GM12878 (cell line): Measurements from ENCODE around the gene NRP1. TPM values are rescaled to one million over a fixed set of nuclear protein-coding genes. Genes with fewer than 3 reads are reported as not detected.

Experiments used
- ATAC-seq: fragments of 200-7000 bp; cut with Tn5 transposase; 3 replicates; pipeline ENCODE4 v1.9.1; 2020; ENCODE audit warnings: mild to moderate bottlenecking, moderate library complexity
- BruUV-seq: library from RNA; stranded (reverse); fragments of 400-500 nt; replicated peaks from 2 replicates; lab custom pipeline; 2021; lab: Mats Ljungman, UMichigan
- CTCF ChIA-PET: fragments of 300-600 bp; sonication (Branson Sonifier 250); formaldehyde crosslinking; extraction: SDS; loops from one replicate; lab custom pipeline; 2021; ENCODE audit warnings: inconsistent platforms; lab: Yijun Ruan, JAX
- POLR2A ChIA-PET: fragments of 350-600 bp; formaldehyde crosslinking; extraction: SDS; loops from one replicate; lab custom pipeline; 2021; ENCODE audit warnings: inconsistent platforms; lab: Charles Lee
- RAD21 ChIA-PET: fragments of 300-600 bp; sonication (Branson Sonifier 250); formaldehyde crosslinking; loops from one replicate; lab custom pipeline; 2023; ENCODE audit warnings: antibody characterized with exemption; ENCODE audit not compliant: unreplicated experiment; lab: Charles Lee
- SMC1A ChIA-PET: fragments of 300-600 bp; sonication (Branson Sonifier 250); formaldehyde crosslinking; loops from one replicate; lab custom pipeline; 2023; ENCODE audit not compliant: unreplicated experiment, uncharacterized antibody; lab: Charles Lee
- DNase-seq: peaks from one replicate; pipeline ENCODE4 v3.0.0-alpha.2; 2011; ENCODE audit warnings: low read depth, low spot score
- FAIRE-seq: peaks from 3 replicates; lab custom pipeline; 2011; peaks lifted over from hg19 to GRCh38; lab: Jason Lieb, UNC
- H2AFZ ChIP-seq: 2 replicates; pipeline ENCODE4 v1.6.0; 2011; ENCODE audit warnings: low read depth, low read length, control low read depth; ENCODE audit not compliant: control insufficient read depth
- H3K27ac ChIP-seq: 2 replicates; pipeline ENCODE4 v1.5.1; 2011; ENCODE audit warnings: control low read depth; ENCODE audit not compliant: control insufficient read depth, insufficient read depth
- H3K27me3 ChIP-seq, 2 experiments: replicated peaks in 1 of 2; 2 replicates each; pipeline versions ENCODE4 v1.6.0 to v1.6.1; 2011; ENCODE audit warnings: low read length in 1 of 2; ENCODE audit not compliant: control insufficient read depth in 2 of 2, insufficient read depth in 2 of 2
- H3K36me3 ChIP-seq, 2 experiments: 2 replicates each; pipeline ENCODE4 v1.5.1; 2011; ENCODE audit warnings: low read length in 1 of 2; ENCODE audit not compliant: control insufficient read depth in 2 of 2, insufficient read depth in 2 of 2
- H3K4me1 ChIP-seq: 2 replicates; pipeline ENCODE4 v1.6.1; 2011; ENCODE audit warnings: mild to moderate bottlenecking, low read length, moderate library complexity, mixed read lengths; ENCODE audit not compliant: control insufficient read depth, insufficient read depth
- H3K4me2 ChIP-seq: 2 replicates; pipeline ENCODE4 v1.6.0; 2011; ENCODE audit warnings: control low read depth; ENCODE audit not compliant: control insufficient read depth, insufficient read depth
- H3K4me3 ChIP-seq: fragments of 200-600 bp; sonication (generic); 2 replicates; pipeline ENCODE4 v1.5.1; 2016
- H3K79me2 ChIP-seq: 2 replicates; pipeline ENCODE4 v1.6.0; 2011; ENCODE audit warnings: low read length; ENCODE audit not compliant: control insufficient read depth, insufficient read depth
- H3K9ac ChIP-seq: 2 replicates; pipeline ENCODE4 v1.8.0; 2011; ENCODE audit warnings: low read length, control low read depth, mixed read lengths; ENCODE audit not compliant: control insufficient read depth, insufficient read depth
- H3K9me3 ChIP-seq: replicated peaks from 3 replicates; pipeline ENCODE4 v1.5.1; 2011; ENCODE audit warnings: mild to moderate bottlenecking, low read length; ENCODE audit not compliant: control insufficient read depth, insufficient read depth
- H4K20me1 ChIP-seq: 2 replicates; pipeline ENCODE4 v1.6.0; 2011; ENCODE audit not compliant: control insufficient read depth, insufficient read depth
- BHLHE40 ChIP-seq, 2 experiments: fragments of 450-650 bp in 1 of 2; IDR thresholded peaks; 2 replicates each; pipeline ENCODE4 v1.6.1; 2011 to 2017; ENCODE audit warnings: low read depth in 2 of 2, borderline replicate concordance in 1 of 2, improper control_type of control experiment in 1 of 2, low read length in 1 of 2, mild to moderate bottlenecking in 1 of 2
- CBFB ChIP-seq: IDR thresholded peaks from 2 replicates; pipeline ENCODE4 v1.6.1; 2016; ENCODE audit warnings: antibody characterized with exemption, low read depth
- CHD4 ChIP-seq: fragments of 200-600 bp; sonication (generic); IDR thresholded peaks from 2 replicates; pipeline ENCODE4 v1.6.1; 2016; ENCODE audit warnings: mild to moderate bottlenecking
- FOXM1 ChIP-seq: IDR thresholded peaks from 2 replicates; pipeline ENCODE4 v1.6.1; 2012; ENCODE audit warnings: low read depth, mild to moderate bottlenecking, inconsistent platforms, low read length, moderate library complexity
- HDAC2 ChIP-seq: fragments of 200-600 bp; sonication (generic); IDR thresholded peaks from 2 replicates; pipeline ENCODE4 v1.6.1; 2017
- HDAC6 ChIP-seq: fragments of 200-600 bp; sonication (generic); IDR thresholded peaks from one replicate; pipeline ENCODE4 v1.8.0; 2017; ENCODE audit warnings: antibody characterized with exemption; ENCODE audit not compliant: unreplicated experiment
- KLF5 ChIP-seq: fragments of 450-650 bp; IDR thresholded peaks from 2 replicates; pipeline ENCODE4 v1.6.1; 2014; ENCODE audit warnings: mild to moderate bottlenecking; ENCODE audit not compliant: partially characterized antibody
- NFXL1 ChIP-seq: fragments of 450-650 bp; IDR thresholded peaks from 2 replicates; pipeline ENCODE4 v1.6.1; 2017; ENCODE audit warnings: antibody characterized with exemption, mild to moderate bottlenecking, borderline replicate concordance
- NFYA ChIP-seq: IDR thresholded peaks from 2 replicates; pipeline ENCODE4 v1.6.1; 2011; ENCODE audit warnings: low read depth, mild to moderate bottlenecking, low read length, improper control_type of control experiment, borderline replicate concordance
- POLR2A ChIP-seq: IDR thresholded peaks from 2 replicates; pipeline ENCODE4 v1.6.1; 2011; ENCODE audit warnings: low read depth, mild to moderate bottlenecking, low read length
- RBBP5 ChIP-seq: fragments of 200-600 bp; sonication (generic); conservative IDR thresholded peaks from 2 replicates; pipeline ENCODE4 v1.6.1; 2016
- SIX5 ChIP-seq: IDR thresholded peaks from 2 replicates; pipeline ENCODE4 v1.6.1; 2011; ENCODE audit warnings: mild to moderate bottlenecking, low read depth, low read length, moderate library complexity; ENCODE audit not compliant: severe bottlenecking
- SMAD1 ChIP-seq: fragments of 450-650 bp; IDR thresholded peaks from 2 replicates; pipeline ENCODE4 v1.6.1; 2018; ENCODE audit warnings: mild to moderate bottlenecking, low read depth; ENCODE audit not compliant: partially characterized antibody
- ZNF622 ChIP-seq: fragments of 450-650 bp; IDR thresholded peaks from 2 replicates; pipeline ENCODE4 v1.6.1; 2017; ENCODE audit warnings: mild to moderate bottlenecking, inconsistent platforms
- ZSCAN29 ChIP-seq: fragments of 450-650 bp; IDR thresholded peaks from 2 replicates; pipeline ENCODE4 v1.6.1; 2017; ENCODE audit warnings: mild to moderate bottlenecking, moderate library complexity
- ZZZ3 ChIP-seq: IDR thresholded peaks from 2 replicates; pipeline ENCODE4 v1.6.1; 2011; ENCODE audit warnings: low read depth; ENCODE audit not compliant: control insufficient read depth, insufficient read length
- WGBS: methylation state at CpG from one replicate; pipeline ENCODE4 v1.1.6; 2016; ENCODE audit warnings: low lambda C conversion rate; ENCODE audit not compliant: insufficient replicate concordance, insufficient coverage; ENCODE audit errors: missing lambda C conversion rate; 5-methylcytosine and 5-hydroxymethylcytosine counted together
- in situ Hi-C: fragments of 300-500 bp; cut with MboI; formaldehyde crosslinking; loops from 9 replicates; pipeline ENCODE4 v1.14.3; 2018; ENCODE audit warnings: mixed read lengths
- intact Hi-C: fragments of 100-400 bp; cut with micrococcal nuclease; formaldehyde crosslinking; loops from one replicate; pipeline ENCODE4 v1.14.2; 2022; ENCODE audit not compliant: unreplicated experiment
- polyA plus RNA-seq, 11 experiments: library from polyadenylated mRNA; depleted of rRNA in 4 of 11; unstranded in 6 of 11; stranded (reverse) in 5 of 11; fragments of >200 nt; fragmentation: Nextera tagmentation in 4 of 11; fragmentation: Illumina TruSeq in 1 of 11; extraction: Ambion mirVana in 4 of 11; extraction: Trizol in 1 of 11; gene quantifications; 1 replicate in 1 of 11; 2 replicates in 10 of 11; pipeline versions ENCODE4 v1.2.1 to v1.2.3, GENCODE V29; 2011 to 2016; ENCODE audit warnings: inconsistent platforms in 2 of 11, missing spikeins in 2 of 11, low read depth in 1 of 11
- total RNA-seq, 4 experiments: library from RNA; depleted of rRNA in 3 of 4; stranded (reverse); fragments of >200 nt in 3 of 4; fragmentation: Illumina TruSeq in 1 of 4; extraction: Trizol in 1 of 4; gene quantifications; 2 replicates each; pipeline versions ENCODE4 v1.2.1 to v1.2.3, GENCODE V29; 2013 to 2021

The NRP1 gene
- total and polyA plus RNA-seq, 10 of the 15 experiments (the other 5 are each of a cell fraction or from before 2014, with no cell fraction given): 0.11 to 12.1 (median 0.52) TPM

DNA sequence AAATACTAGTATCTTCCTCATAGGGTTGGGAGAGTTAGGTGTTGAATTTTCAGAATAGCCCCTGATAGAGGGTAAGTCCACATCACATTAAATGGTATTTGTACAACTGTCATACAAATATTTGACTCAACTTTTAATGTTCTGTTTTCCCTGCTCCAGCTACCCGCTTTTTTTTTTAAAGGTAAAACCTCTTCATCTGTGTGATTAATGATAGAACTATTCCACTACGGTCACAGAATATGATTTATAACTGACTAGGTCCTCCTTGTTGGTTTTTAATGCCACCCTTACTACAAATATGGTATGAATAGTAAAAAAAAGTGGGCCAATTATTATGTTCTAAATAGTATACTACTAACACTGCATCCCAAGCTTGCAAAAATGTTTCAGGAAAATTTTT, 15.6 kb upstream of the NRP1 start:
- ATAC-seq (no peak), FAIRE-seq (no peak), DNase-seq (no peak)
- intact Hi-C loops: no loop called here
- no peak overlapping the region for H3K4me3 ChIP-seq
- SMC1A ChIA-PET: interaction anchor here (1.1 to 1.2 kb wide), 3 partner anchors 8 to 1270 kb away, joined by 3 read pairs; no protein-coding TSS in a partner anchor
- H4K20me1 ChIP-seq: no peaks in the 10 kb centered on the region
- H3K36me3 ChIP-seq: no peaks in the 10 kb centered on the region
- no peaks in the 10 kb centered on the region for H3K9me3 ChIP-seq
- H3K9ac ChIP-seq: no peak overlapping the region
- in situ Hi-C loops: no loop called here
- no peaks in the 10 kb centered on the region for H3K27me3 ChIP-seq
- POLR2A ChIA-PET: no interaction called here
- no peak for TF ChIP-seq FOXM1
- no peak for TF ChIP-seq BHLHE40 (IDR thresholded peaks at IDR 0.05; ENCODE audit: borderline replicate concordance in 1 of 2, low read depth in 2 of 2, low read length in 1 of 2)
- TF ChIP-seq SMAD1: no peak
- TF ChIP-seq ZSCAN29: no peak
- no peak for TF ChIP-seq RBBP5
- no peak for TF ChIP-seq KLF5
- no peak overlapping the region for H3K4me2 ChIP-seq
- H2AFZ ChIP-seq: no peak overlapping the region
- BruUV-seq: no TSS peak
- H3K79me2 ChIP-seq: no peaks in the 10 kb centered on the region
- no peak overlapping the region for H3K27ac ChIP-seq
- RAD21 ChIA-PET: no interaction called here
- CTCF ChIA-PET: no interaction called here
- 19% methylated on average over 2 of the region's 2 CpGs for WGBS
- H3K4me1 ChIP-seq: no peaks in the 10 kb centered on the region

DNA sequence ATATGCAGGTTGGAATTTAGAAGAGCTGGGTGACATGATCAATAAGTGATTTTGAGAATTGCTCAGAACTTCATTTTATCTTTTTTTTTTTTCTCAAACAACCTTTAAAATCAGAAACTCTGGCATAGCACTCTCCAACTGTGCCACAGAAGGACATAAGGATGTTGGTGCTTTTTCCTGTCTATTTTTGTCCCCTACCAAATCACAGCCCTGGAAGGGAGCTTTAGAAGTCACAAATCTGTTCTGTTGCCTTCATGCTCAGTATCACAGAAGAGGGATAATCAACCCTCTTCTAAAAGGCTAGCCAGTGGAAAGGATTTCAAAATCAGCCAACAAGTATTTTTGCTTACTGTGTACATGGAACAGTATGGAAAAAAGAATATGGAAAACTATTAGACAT, 14.8 kb upstream of the NRP1 start:
- ChIA-PET RAD21 (interaction anchor here (0.8 to 1.9 kb wide), 3 partner anchors 10 to 27 kb away, joined by 3 to 4 read pairs (median 4); no protein-coding TSS in a partner anchor), CTCF (no interaction called here), SMC1A (interaction anchor here (0.6 to 1.2 kb wide), 2 partner anchors 9 to 243 kb away, joined by 3 read pairs; no protein-coding TSS in a partner anchor), POLR2A (interaction anchor here (0.9 kb wide), 1 partner anchor 9 kb away, joined by 3 read pairs; no protein-coding TSS in a partner anchor)
- intact Hi-C loops (no loop called here), in situ Hi-C loops (no loop called here)
- Histone ChIP-seq H4K20me1 (no peaks in the 10 kb centered on the region), H2AFZ (no peak overlapping the region), H3K79me2 (no peaks in the 10 kb centered on the region), H3K9me3 (no peaks in the 10 kb centered on the region), H3K27ac (no peak overlapping the region), H3K27me3 (no peaks in the 10 kb centered on the region), H3K4me1 (no peaks in the 10 kb centered on the region), H3K9ac (no peak overlapping the region), H3K36me3 (no peaks in the 10 kb centered on the region), H3K4me3 (no peak overlapping the region), H3K4me2 (no peak overlapping the region)
- FAIRE-seq (no peak), ATAC-seq (no peak), DNase-seq (no peak)
- TF ChIP-seq NFYA: no peak
- TF ChIP-seq HDAC2: no peak
- no peak for TF ChIP-seq POLR2A
- TF ChIP-seq CHD4: no peak
- no peak for TF ChIP-seq NFXL1
- TF ChIP-seq RBBP5: no peak
- TF ChIP-seq HDAC6: no peak
- no peak for TF ChIP-seq CBFB
- TF ChIP-seq ZNF622: no peak
- TF ChIP-seq ZZZ3: no peak
- no peak for TF ChIP-seq SIX5
- BruUV-seq: no TSS peak
